ENCODE results near the gene CCDC149.

GRCh38 chr4:24892778-24893177 is 20.1 kb downstream of the CCDC149 start:
- TF ChIP-seq CTCF (conservative IDR thresholded peaks at IDR 0.05; ENCODE audit: low read length) (no peak), EZH2phosphoT487 (IDR thresholded peaks at IDR 0.05; ENCODE audit: borderline replicate concordance, low read depth, low read length) (no peak)
